NCI-H460 (cell line): ENCODE results near the gene LCE5A. TPM values are rescaled to one million over a fixed set of nuclear protein-coding genes. Genes with fewer than 3 reads are reported as not detected.
"Not testable (repeated sequence)": the region's sequence is repeated elsewhere in the genome, so short reads cannot be mapped to it uniquely, and the experiment has no call there.

Experiments used
- DNase-seq: peaks from one replicate; pipeline ENCODE4 v3.0.0-alpha.2; 2016; ENCODE audit warnings: low read depth; ENCODE audit errors: extremely low read depth
- total RNA-seq: library from RNA; depleted of rRNA; stranded (reverse); fragments of >200 nt; shearing (Covaris generic); gene quantifications from 2 replicates; pipeline ENCODE4 v1.2.3, GENCODE V29; 2014; rRNA removed

LCE5A gene
- total RNA-seq, 1 experiment from 2014 or later = not detected

- no peak for DNase-seq
Observed at GRCh38 chr1:152514715-152515433, 4.3 kb downstream of the LCE5A start.

- no peak for DNase-seq
Observed at GRCh38 chr1:152515434-152515783, 4.8 kb downstream of the LCE5A start.

GRCh38 chr1:152516082-152516481 is 5.5 kb downstream of the LCE5A start:
- DNase-seq = no peak

- DNase-seq = no peak
Observed at GRCh38 chr1:152517237-152517811, 6.7 kb downstream of the LCE5A start.

GRCh38 chr1:152519851-152520250 is 9.2 kb downstream of the LCE5A start:
- no peak for DNase-seq

- no peak for DNase-seq
Observed at GRCh38 chr1:152520561-152521090, 10.0 kb downstream of the LCE5A start.

- DNase-seq = no peak
Observed at GRCh38 chr1:152525080-152525641, 14.6 kb downstream of the LCE5A start.

GRCh38 chr1:152533327-152533938 is 22.8 kb downstream of the LCE5A start:
- peak; percentile 68 for DNase-seq

- DNase-seq = no peak
Observed at GRCh38 chr1:152535774-152536173, 25.2 kb downstream of the LCE5A start.

- no peak for DNase-seq
Observed at GRCh38 chr1:152537496-152537895, 26.9 kb downstream of the LCE5A start.

GRCh38 chr1:152539901-152540300 is 29.3 kb downstream of the LCE5A start:
- DNase-seq = no peak

GRCh38 chr1:152543820-152544219 is 33.2 kb downstream of the LCE5A start:
- DNase-seq = no peak

- DNase-seq = no peak
Observed at GRCh38 chr1:152546704-152547103, 36.1 kb downstream of the LCE5A start.

GRCh38 chr1:152548358-152548757 is 37.8 kb downstream of the LCE5A start:
- DNase-seq = not testable (repeated sequence)

Other genes with a start within 250 kb of the LCE5A start
- not detected in 2 replicates for gene FLG, start 185.6 kb upstream of the LCE5A start, total RNA-seq
- under 0.01 TPM in 1 of 2 replicates, not detected in the other for gene FLG2, start 150.8 kb upstream of the LCE5A start, total RNA-seq
- gene CRNN, start 96.5 kb upstream of the LCE5A start, total RNA-seq = not detected in 2 replicates
- gene CRCT1, start 3.7 kb downstream of the LCE5A start, total RNA-seq = not detected in 2 replicates
- gene LCE3E, start 56.0 kb downstream of the LCE5A start, total RNA-seq = not detected in 2 replicates
- gene LCE3D, start 69.7 kb downstream of the LCE5A start, total RNA-seq = not detected in 2 replicates
- not detected in 2 replicates for gene LCE3C, start 89.4 kb downstream of the LCE5A start, total RNA-seq
- gene LCE3B, start 103.0 kb downstream of the LCE5A start, total RNA-seq = not detected in 2 replicates
- gene LCE3A, start 112.3 kb downstream of the LCE5A start, total RNA-seq = not detected in 2 replicates
- not detected in 2 replicates for gene LCE2D, start 152.6 kb downstream of the LCE5A start, total RNA-seq
- not detected in 2 replicates for gene LCE2C, start 164.5 kb downstream of the LCE5A start, total RNA-seq
- gene LCE2B, start 175.3 kb downstream of the LCE5A start, total RNA-seq = not detected in 2 replicates
- not detected in 2 replicates for gene LCE2A, start 187.5 kb downstream of the LCE5A start, total RNA-seq
- gene LCE4A, start 197.4 kb downstream of the LCE5A start, total RNA-seq = not detected in 2 replicates
- gene KPRP, start 247.2 kb downstream of the LCE5A start, total RNA-seq = not detected in 2 replicates